WERI-Rb-1 (cell line): ENCODE data around the gene TYMS.

Experiments used
- DNase-seq: peaks from one replicate; pipeline ENCODE4 v3.0.0-alpha.2; 2020
- H3K27ac ChIP-seq: fragments of 250-450 bp; sonication (Bioruptor Pico); 2 replicates; pipeline ENCODE4 v1.5.1; 2020; ENCODE audit warnings: mild to moderate bottlenecking, moderate library complexity
- H3K27me3 ChIP-seq: fragments of 250-450 bp; sonication (Bioruptor Pico); 2 replicates; pipeline ENCODE4 v1.5.1; 2021; ENCODE audit warnings: mild to moderate bottlenecking, low read depth, moderate library complexity; ENCODE audit not compliant: insufficient read depth, severe bottlenecking
- H3K36me3 ChIP-seq: fragments of 250-450 bp; sonication (Bioruptor Pico); 2 replicates; pipeline ENCODE4 v1.5.1; 2020; ENCODE audit warnings: mild to moderate bottlenecking, moderate library complexity
- H3K4me3 ChIP-seq: 2 replicates; pipeline ENCODE4 v1.5.1; 2011; ENCODE audit warnings: low read depth, mild to moderate bottlenecking, control low read depth, low read length
- H3K9me3 ChIP-seq: fragments of 250-450 bp; sonication (Bioruptor Pico); 2 replicates; pipeline ENCODE4 v1.5.1; 2021; ENCODE audit warnings: mild to moderate bottlenecking, moderate library complexity; ENCODE audit not compliant: severe bottlenecking
- TF ChIP-seq, protein P1 (sequence below): IDR thresholded peaks from 2 replicates; pipeline ENCODE4 v1.5.1; 2011; ENCODE audit warnings: low read depth, mild to moderate bottlenecking, control low read depth, inconsistent platforms, low read length

TYMS gene

DNA sequence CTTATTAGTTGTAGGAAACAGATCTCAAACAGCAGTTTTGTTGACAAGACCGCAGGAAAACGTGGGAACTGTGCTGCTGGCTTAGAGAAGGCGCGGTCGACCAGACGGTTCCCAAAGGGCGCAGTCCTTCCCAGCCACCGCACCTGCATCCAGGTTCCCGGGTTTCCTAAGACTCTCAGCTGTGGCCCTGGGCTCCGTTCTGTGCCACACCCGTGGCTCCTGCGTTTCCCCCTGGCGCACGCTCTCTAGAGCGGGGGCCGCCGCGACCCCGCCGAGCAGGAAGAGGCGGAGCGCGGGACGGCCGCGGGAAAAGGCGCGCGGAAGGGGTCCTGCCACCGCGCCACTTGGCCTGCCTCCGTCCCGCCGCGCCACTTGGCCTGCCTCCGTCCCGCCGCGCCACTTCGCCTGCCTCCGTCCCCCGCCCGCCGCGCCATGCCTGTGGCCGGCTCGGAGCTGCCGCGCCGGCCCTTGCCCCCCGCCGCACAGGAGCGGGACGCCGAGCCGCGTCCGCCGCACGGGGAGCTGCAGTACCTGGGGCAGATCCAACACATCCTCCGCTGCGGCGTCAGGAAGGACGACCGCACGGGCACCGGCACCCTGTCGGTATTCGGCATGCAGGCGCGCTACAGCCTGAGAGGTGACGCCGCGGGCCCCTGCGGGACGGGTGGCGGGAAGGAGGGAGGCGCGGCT is at the start of gene TYMS:
Gene TYMS, plus strand, starts transcription at position 343 of the 690 bp plus-strand sequence. Its CDS starts 90 bp downstream, at position 433.
- H3K27ac ChIP-seq = peak within 1 kb of the TSS; percentile 98
- peaks cover 46% of the 10 kb centered on the region for H3K36me3 ChIP-seq
- H3K27me3 ChIP-seq = no peaks in the 10 kb centered on the region
- H3K9me3 ChIP-seq = peaks cover 4% of the 10 kb centered on the region
- peak; percentile 91 for DNase-seq
- H3K4me3 ChIP-seq = peak within 1 kb of the TSS; percentile 87
- TF ChIP-seq, protein P1, sequence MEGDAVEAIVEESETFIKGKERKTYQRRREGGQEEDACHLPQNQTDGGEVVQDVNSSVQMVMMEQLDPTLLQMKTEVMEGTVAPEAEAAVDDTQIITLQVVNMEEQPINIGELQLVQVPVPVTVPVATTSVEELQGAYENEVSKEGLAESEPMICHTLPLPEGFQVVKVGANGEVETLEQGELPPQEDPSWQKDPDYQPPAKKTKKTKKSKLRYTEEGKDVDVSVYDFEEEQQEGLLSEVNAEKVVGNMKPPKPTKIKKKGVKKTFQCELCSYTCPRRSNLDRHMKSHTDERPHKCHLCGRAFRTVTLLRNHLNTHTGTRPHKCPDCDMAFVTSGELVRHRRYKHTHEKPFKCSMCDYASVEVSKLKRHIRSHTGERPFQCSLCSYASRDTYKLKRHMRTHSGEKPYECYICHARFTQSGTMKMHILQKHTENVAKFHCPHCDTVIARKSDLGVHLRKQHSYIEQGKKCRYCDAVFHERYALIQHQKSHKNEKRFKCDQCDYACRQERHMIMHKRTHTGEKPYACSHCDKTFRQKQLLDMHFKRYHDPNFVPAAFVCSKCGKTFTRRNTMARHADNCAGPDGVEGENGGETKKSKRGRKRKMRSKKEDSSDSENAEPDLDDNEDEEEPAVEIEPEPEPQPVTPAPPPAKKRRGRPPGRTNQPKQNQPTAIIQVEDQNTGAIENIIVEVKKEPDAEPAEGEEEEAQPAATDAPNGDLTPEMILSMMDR = no peak

DNA sequence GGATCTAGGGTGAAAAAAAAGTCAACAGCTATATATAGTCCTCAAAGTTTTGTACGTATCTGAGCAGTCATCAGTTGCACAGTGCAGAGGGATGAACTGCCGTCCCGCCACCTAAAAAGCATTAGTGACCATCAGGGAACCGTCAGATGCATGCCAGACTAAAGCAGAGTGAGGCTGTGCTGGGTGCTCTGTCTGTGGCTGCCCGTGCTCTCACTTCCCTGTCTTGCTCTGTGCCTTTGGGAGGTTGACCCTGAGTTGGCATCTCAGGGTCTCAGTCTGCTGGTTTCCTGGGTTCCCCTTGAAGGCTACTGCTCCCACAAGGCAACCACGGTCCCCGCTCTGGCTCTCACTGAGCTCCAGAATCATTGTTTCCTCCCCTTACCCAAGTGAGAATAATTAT is 49.5 kb upstream of the TYMS start:
- Histone ChIP-seq H3K27me3 (no peaks in the 10 kb centered on the region), H3K27ac (no peak overlapping the region), H3K4me3 (no peak overlapping the region), H3K36me3 (no peaks in the 10 kb centered on the region), H3K9me3 (no peaks in the 10 kb centered on the region)
- TF ChIP-seq, protein P1 = no peak
- DNase-seq = no peak

DNA sequence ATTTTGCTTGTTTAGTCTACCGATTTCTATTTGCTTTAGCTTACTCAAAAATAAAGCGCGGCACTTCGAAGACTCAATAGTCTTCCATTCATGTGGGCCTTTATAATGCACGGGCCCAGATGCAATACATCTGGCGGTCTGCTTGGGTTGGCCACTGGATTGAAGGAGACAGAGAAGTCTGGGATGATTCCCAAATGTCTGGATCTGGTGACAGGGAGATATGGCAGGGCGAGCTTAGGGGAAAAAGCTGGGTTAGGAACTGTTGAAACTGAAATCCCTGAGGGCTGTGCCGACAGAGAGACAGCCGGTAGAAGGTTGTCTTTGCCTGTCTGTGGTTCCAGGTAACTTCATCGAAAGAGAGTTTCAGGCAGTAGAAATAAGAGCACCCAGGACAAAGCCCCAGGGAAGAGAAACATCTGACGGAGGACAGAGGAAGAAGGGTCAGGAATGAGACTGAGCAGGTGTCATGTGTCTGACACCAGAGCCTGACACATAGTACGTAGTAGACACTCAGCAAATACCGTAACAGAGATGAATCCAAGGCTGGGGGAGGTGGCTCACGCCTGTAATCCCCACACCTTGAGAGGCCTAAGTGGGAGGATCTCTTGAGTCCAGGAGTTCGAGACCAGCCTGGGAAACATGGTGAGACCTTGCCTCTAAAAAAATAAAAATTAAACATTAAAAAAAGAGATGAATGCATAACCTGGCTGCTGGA is 47.1 kb upstream of the TYMS start:
- Histone ChIP-seq H3K27me3 (no peaks in the 10 kb centered on the region), H3K27ac (no peak overlapping the region), H3K36me3 (no peaks in the 10 kb centered on the region), H3K9me3 (no peaks in the 10 kb centered on the region), H3K4me3 (no peak overlapping the region)
- TF ChIP-seq, protein P1 = no peak
- no peak for DNase-seq

DNA sequence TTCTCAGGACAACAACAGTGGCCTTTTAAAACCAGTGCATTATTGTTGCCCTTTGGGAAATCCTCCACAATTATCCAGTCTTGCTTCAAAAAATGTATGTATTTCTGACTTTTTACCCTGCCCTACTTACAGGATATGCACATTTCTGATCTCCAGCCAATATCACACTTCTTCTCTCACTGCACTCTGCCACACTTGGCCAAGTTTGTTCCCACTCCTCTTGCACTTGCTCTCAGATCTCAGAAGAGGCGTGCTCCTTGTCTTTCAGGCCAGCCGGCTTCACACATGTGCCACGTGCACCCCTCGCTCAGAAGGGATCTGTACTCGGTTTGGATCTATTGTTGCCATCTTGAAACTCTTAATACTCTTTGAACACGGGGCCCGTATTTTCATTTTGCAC is 45.3 kb upstream of the TYMS start:
- no peak overlapping the region for H3K4me3 ChIP-seq
- H3K36me3 ChIP-seq = no peaks in the 10 kb centered on the region
- H3K9me3 ChIP-seq = no peaks in the 10 kb centered on the region
- no peak for DNase-seq
- H3K27me3 ChIP-seq = no peaks in the 10 kb centered on the region
- TF ChIP-seq, protein P1 = no peak
- no peak overlapping the region for H3K27ac ChIP-seq

DNA sequence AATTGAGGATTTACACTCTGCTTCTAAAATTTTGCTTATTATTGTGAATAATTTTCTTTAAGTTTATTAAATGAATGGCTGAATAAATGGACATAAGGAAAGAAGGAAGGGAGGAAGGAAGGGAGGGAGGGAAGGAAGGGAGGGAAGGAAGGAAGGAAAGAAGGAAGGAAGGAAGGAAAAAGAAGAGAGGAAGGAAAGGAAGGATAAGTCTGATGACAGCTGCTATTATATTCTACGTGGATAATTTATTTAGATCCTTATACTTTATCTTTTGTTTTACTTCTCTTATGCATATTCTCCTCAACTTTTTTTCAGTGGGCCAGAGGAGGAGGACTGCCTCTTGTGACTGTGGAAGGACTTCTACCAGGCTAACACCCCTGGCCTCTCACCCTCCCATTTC is 43.3 kb upstream of the TYMS start:
- Histone ChIP-seq H3K4me3 (no peak overlapping the region), H3K27me3 (no peaks in the 10 kb centered on the region), H3K27ac (no peak overlapping the region), H3K9me3 (no peaks in the 10 kb centered on the region), H3K36me3 (no peaks in the 10 kb centered on the region)
- DNase-seq = no peak
- TF ChIP-seq, protein P1 = no peak
